ENCODE results near the gene LRRC8D.

- TF ChIP-seq, protein P1, sequence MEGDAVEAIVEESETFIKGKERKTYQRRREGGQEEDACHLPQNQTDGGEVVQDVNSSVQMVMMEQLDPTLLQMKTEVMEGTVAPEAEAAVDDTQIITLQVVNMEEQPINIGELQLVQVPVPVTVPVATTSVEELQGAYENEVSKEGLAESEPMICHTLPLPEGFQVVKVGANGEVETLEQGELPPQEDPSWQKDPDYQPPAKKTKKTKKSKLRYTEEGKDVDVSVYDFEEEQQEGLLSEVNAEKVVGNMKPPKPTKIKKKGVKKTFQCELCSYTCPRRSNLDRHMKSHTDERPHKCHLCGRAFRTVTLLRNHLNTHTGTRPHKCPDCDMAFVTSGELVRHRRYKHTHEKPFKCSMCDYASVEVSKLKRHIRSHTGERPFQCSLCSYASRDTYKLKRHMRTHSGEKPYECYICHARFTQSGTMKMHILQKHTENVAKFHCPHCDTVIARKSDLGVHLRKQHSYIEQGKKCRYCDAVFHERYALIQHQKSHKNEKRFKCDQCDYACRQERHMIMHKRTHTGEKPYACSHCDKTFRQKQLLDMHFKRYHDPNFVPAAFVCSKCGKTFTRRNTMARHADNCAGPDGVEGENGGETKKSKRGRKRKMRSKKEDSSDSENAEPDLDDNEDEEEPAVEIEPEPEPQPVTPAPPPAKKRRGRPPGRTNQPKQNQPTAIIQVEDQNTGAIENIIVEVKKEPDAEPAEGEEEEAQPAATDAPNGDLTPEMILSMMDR (IDR thresholded peaks at IDR 0.05), result no peak
- TF ChIP-seq POLR2A (IDR thresholded peaks at IDR 0.05), result no peak
These were observed 141.9 kb downstream of the LRRC8D start for GRCh38 chr1:89962742-89963075.
